Measurements from ENCODE around the gene RGS1. TPM values are rescaled to one million over a fixed set of nuclear protein-coding genes. Genes with fewer than 3 reads are reported as not detected.

The RGS1 gene
- total and polyA plus RNA-seq, 9 donors = 0.74 to 5.7 (median 2.9) TPM

GRCh38 chr1:192535916-192536664 lies 39.5 kb upstream of the RGS1 start:
- Histone ChIP-seq H3K9me3 (replicated peaks; ENCODE audit: control insufficient read depth, low read depth, low read length) (no peaks in the 10 kb centered on the region), H3K27ac (ENCODE audit: low read length) (no peak overlapping the region), H3K27me3 (ENCODE audit: control insufficient read depth, insufficient read depth, low read length) (no peaks in the 10 kb centered on the region), H3K36me3 (ENCODE audit: control insufficient read depth, insufficient read depth, low read length) (no peaks in the 10 kb centered on the region), H3K4me3 (ENCODE audit: low read length) (no peak overlapping the region), H3K4me1 (ENCODE audit: control insufficient read depth, insufficient read depth, low read length) (peaks cover 8% of the 10 kb centered on the region)
- WGBS (ENCODE audit: insufficient coverage) = no CpG with 5 or more reads among the region's 3 CpGs
- DNase-seq = no peak

GRCh38 chr1:192538407-192539296 lies 36.9 kb upstream of the RGS1 start:
- peak; percentile 94 for DNase-seq
- no CpG with 5 or more reads among the region's 3 CpGs for WGBS (ENCODE audit: insufficient coverage)
- Histone ChIP-seq H3K9me3 (replicated peaks; ENCODE audit: control insufficient read depth, low read depth, low read length) (no peaks in the 10 kb centered on the region), H3K4me3 (ENCODE audit: low read length) (no peak overlapping the region), H3K36me3 (ENCODE audit: control insufficient read depth, insufficient read depth, low read length) (no peaks in the 10 kb centered on the region), H3K4me1 (ENCODE audit: control insufficient read depth, insufficient read depth, low read length) (peaks cover 8% of the 10 kb centered on the region), H3K27ac (ENCODE audit: low read length) (peak overlapping the region; percentile 97), H3K27me3 (ENCODE audit: control insufficient read depth, insufficient read depth, low read length) (no peaks in the 10 kb centered on the region)

- Histone ChIP-seq H3K36me3 (ENCODE audit: control insufficient read depth, insufficient read depth, low read length) (no peaks in the 10 kb centered on the region), H3K27ac (ENCODE audit: low read length) (peak overlapping the region; percentile 97), H3K4me1 (ENCODE audit: control insufficient read depth, insufficient read depth, low read length) (peaks cover 8% of the 10 kb centered on the region), H3K9me3 (replicated peaks; ENCODE audit: control insufficient read depth, low read depth, low read length) (no peaks in the 10 kb centered on the region), H3K27me3 (ENCODE audit: control insufficient read depth, insufficient read depth, low read length) (no peaks in the 10 kb centered on the region), H3K4me3 (ENCODE audit: low read length) (no peak overlapping the region)
- peak; percentile 98 for DNase-seq
- WGBS (ENCODE audit: insufficient coverage) = no CpG with 5 or more reads among the region's 4 CpGs
Measured at GRCh38 chr1:192539297-192540092, 36.1 kb upstream of the RGS1 start.

- Histone ChIP-seq H3K36me3 (ENCODE audit: control insufficient read depth, insufficient read depth, low read length) (no peaks in the 10 kb centered on the region), H3K27ac (ENCODE audit: low read length) (no peak overlapping the region), H3K4me3 (ENCODE audit: low read length) (no peak overlapping the region), H3K27me3 (ENCODE audit: control insufficient read depth, insufficient read depth, low read length) (no peaks in the 10 kb centered on the region), H3K4me1 (ENCODE audit: control insufficient read depth, insufficient read depth, low read length) (peaks cover 8% of the 10 kb centered on the region), H3K9me3 (replicated peaks; ENCODE audit: control insufficient read depth, low read depth, low read length) (no peaks in the 10 kb centered on the region)
- DNase-seq = no peak
- 100% methylated on average over 2 of the region's 5 CpGs for WGBS (ENCODE audit: insufficient coverage)
Measured at GRCh38 chr1:192543445-192543844, 32.1 kb upstream of the RGS1 start.

GRCh38 chr1:192545896-192546521 lies 29.6 kb upstream of the RGS1 start:
- H3K27me3 ChIP-seq (ENCODE audit: control insufficient read depth, insufficient read depth, low read length) = no peaks in the 10 kb centered on the region
- H3K9me3 ChIP-seq (replicated peaks; ENCODE audit: control insufficient read depth, low read depth, low read length) = no peaks in the 10 kb centered on the region
- H3K4me3 ChIP-seq (ENCODE audit: low read length) = no peak overlapping the region
- H3K27ac ChIP-seq (ENCODE audit: low read length) = no peak overlapping the region
- H3K36me3 ChIP-seq (ENCODE audit: control insufficient read depth, insufficient read depth, low read length) = no peaks in the 10 kb centered on the region
- no peaks in the 10 kb centered on the region for H3K4me1 ChIP-seq (ENCODE audit: control insufficient read depth, insufficient read depth, low read length)
- WGBS (ENCODE audit: insufficient coverage) = 91% methylated on average over 1 of the region's 3 CpGs
- peak; percentile 16 for DNase-seq

- Histone ChIP-seq H3K27ac (ENCODE audit: low read length) (peak overlapping the region; percentile 38), H3K4me3 (ENCODE audit: low read length) (no peak overlapping the region), H3K36me3 (ENCODE audit: control insufficient read depth, insufficient read depth, low read length) (no peaks in the 10 kb centered on the region), H3K27me3 (ENCODE audit: control insufficient read depth, insufficient read depth, low read length) (no peaks in the 10 kb centered on the region), H3K4me1 (ENCODE audit: control insufficient read depth, insufficient read depth, low read length) (no peaks in the 10 kb centered on the region), H3K9me3 (replicated peaks; ENCODE audit: control insufficient read depth, low read depth, low read length) (no peaks in the 10 kb centered on the region)
- peak; percentile 73 for DNase-seq
- 17% methylated on average over 2 of the region's 7 CpGs for WGBS (ENCODE audit: insufficient coverage)
Measured at GRCh38 chr1:192546596-192547190, 28.9 kb upstream of the RGS1 start.

GRCh38 chr1:192547501-192547900 lies 28.1 kb upstream of the RGS1 start:
- Histone ChIP-seq H3K9me3 (replicated peaks; ENCODE audit: control insufficient read depth, low read depth, low read length) (no peaks in the 10 kb centered on the region), H3K27ac (ENCODE audit: low read length) (no peak overlapping the region), H3K36me3 (ENCODE audit: control insufficient read depth, insufficient read depth, low read length) (no peaks in the 10 kb centered on the region), H3K27me3 (ENCODE audit: control insufficient read depth, insufficient read depth, low read length) (no peaks in the 10 kb centered on the region), H3K4me1 (ENCODE audit: control insufficient read depth, insufficient read depth, low read length) (no peaks in the 10 kb centered on the region), H3K4me3 (ENCODE audit: low read length) (no peak overlapping the region)
- 67% methylated on average over 2 of the region's 2 CpGs for WGBS (ENCODE audit: insufficient coverage)
- peak; percentile 80 for DNase-seq

- no peaks in the 10 kb centered on the region for H3K27me3 ChIP-seq (ENCODE audit: control insufficient read depth, insufficient read depth, low read length)
- H3K27ac ChIP-seq (ENCODE audit: low read length) = no peak overlapping the region
- no peak overlapping the region for H3K4me3 ChIP-seq (ENCODE audit: low read length)
- no peaks in the 10 kb centered on the region for H3K36me3 ChIP-seq (ENCODE audit: control insufficient read depth, insufficient read depth, low read length)
- no peaks in the 10 kb centered on the region for H3K4me1 ChIP-seq (ENCODE audit: control insufficient read depth, insufficient read depth, low read length)
- 100% methylated on average over 1 of the region's 3 CpGs for WGBS (ENCODE audit: insufficient coverage)
- H3K9me3 ChIP-seq (replicated peaks; ENCODE audit: control insufficient read depth, low read depth, low read length) = no peaks in the 10 kb centered on the region
- no peak for DNase-seq
Measured at GRCh38 chr1:192549937-192550336, 25.6 kb upstream of the RGS1 start.

- no peaks in the 10 kb centered on the region for H3K27me3 ChIP-seq (ENCODE audit: control insufficient read depth, insufficient read depth, low read length)
- no peaks in the 10 kb centered on the region for H3K4me1 ChIP-seq (ENCODE audit: control insufficient read depth, insufficient read depth, low read length)
- no CpG with 5 or more reads among the region's 2 CpGs for WGBS (ENCODE audit: insufficient coverage)
- no peak overlapping the region for H3K4me3 ChIP-seq (ENCODE audit: low read length)
- H3K36me3 ChIP-seq (ENCODE audit: control insufficient read depth, insufficient read depth, low read length) = no peaks in the 10 kb centered on the region
- H3K27ac ChIP-seq (ENCODE audit: low read length) = no peak overlapping the region
- peak; percentile 38 for DNase-seq
- H3K9me3 ChIP-seq (replicated peaks; ENCODE audit: control insufficient read depth, low read depth, low read length) = no peaks in the 10 kb centered on the region
Measured at GRCh38 chr1:192550922-192551534, 24.5 kb upstream of the RGS1 start.
